ENCODE data around the gene CREBRF.

DNA sequence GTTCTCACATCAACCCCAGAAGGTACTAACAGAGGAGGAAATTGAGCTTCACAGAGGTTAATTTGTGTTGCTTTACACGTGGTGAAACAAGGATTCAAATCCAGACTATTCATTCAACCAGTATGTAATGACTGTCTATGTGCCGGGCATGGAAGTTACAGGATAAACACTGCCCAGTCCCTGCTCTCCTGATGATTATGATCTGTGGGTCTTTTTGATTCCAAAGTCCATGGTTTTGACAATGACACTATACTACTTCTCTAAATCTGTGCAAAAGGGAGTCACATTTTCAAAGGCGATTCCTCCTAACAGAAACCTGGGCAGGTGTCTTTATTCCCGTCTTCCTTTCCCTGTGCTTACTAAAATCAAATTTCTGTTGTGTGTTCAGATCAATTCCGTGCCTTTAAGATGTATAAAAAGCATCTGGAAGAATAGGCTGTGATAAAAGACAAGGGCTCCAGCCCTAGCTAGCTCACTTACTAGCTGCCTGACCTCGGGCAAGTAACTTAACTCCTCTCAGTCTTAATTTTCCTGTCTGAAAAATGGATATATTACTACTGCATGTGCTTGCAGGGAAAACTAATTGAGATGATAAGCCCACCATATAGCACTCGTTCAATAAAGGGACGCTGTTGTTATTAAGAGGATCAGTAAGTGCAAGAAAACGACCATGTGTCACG is 970 bp upstream of the CREBRF start:
- TF ChIP-seq, protein P1, sequence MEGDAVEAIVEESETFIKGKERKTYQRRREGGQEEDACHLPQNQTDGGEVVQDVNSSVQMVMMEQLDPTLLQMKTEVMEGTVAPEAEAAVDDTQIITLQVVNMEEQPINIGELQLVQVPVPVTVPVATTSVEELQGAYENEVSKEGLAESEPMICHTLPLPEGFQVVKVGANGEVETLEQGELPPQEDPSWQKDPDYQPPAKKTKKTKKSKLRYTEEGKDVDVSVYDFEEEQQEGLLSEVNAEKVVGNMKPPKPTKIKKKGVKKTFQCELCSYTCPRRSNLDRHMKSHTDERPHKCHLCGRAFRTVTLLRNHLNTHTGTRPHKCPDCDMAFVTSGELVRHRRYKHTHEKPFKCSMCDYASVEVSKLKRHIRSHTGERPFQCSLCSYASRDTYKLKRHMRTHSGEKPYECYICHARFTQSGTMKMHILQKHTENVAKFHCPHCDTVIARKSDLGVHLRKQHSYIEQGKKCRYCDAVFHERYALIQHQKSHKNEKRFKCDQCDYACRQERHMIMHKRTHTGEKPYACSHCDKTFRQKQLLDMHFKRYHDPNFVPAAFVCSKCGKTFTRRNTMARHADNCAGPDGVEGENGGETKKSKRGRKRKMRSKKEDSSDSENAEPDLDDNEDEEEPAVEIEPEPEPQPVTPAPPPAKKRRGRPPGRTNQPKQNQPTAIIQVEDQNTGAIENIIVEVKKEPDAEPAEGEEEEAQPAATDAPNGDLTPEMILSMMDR (IDR thresholded peaks at IDR 0.05; ENCODE audit: insufficient read depth, low read length, poor library complexity, severe bottlenecking), result no peak
- no peak for TF ChIP-seq EZH2phosphoT487 (conservative IDR thresholded peaks at IDR 0.05; ENCODE audit: low read length)

Data from SU-DHL-6 (cell line).